GOT3 (cell line): ENCODE data around the gene OAS1.

Source experiments
- DNase-seq: peaks from one replicate; lab custom pipeline; 2025; ENCODE audit warnings: mixed read lengths; lab: John Stamatoyannopoulos, UW

The OAS1 gene

GRCh38 chr12:112906712-112907414 is at the start of gene OAS1:
Gene OAS1, plus strand, starts transcription at chr12:112906962. Its CDS starts 78 bp downstream, at chr12:112907040.
- no peak for DNase-seq

GRCh38 chr12:112859291-112859690 is 47.5 kb upstream of the OAS1 start:
- no peak for DNase-seq

- DNase-seq = no peak
These were observed 46.6 kb upstream of the OAS1 start for GRCh38 chr12:112860181-112860580.

GRCh38 chr12:112861284-112861683 is 45.5 kb upstream of the OAS1 start:
- no peak for DNase-seq

GRCh38 chr12:112862636-112863290 is 44.0 kb upstream of the OAS1 start:
- no peak for DNase-seq

GRCh38 chr12:112868459-112869041 is 38.2 kb upstream of the OAS1 start:
- DNase-seq = no peak

GRCh38 chr12:112869091-112869490 is 37.7 kb upstream of the OAS1 start:
- no peak for DNase-seq

GRCh38 chr12:112869778-112870177 is 37.0 kb upstream of the OAS1 start:
- no peak for DNase-seq

GRCh38 chr12:112870267-112870980 is 36.3 kb upstream of the OAS1 start:
- DNase-seq = no peak

GRCh38 chr12:112875608-112876007 is 31.2 kb upstream of the OAS1 start:
- no peak for DNase-seq

- no peak for DNase-seq
These were observed 30.3 kb upstream of the OAS1 start for GRCh38 chr12:112876506-112876905.

- DNase-seq = no peak
These were observed 29.8 kb upstream of the OAS1 start for GRCh38 chr12:112877006-112877405.

GRCh38 chr12:112878488-112878887 is 28.3 kb upstream of the OAS1 start:
- no peak for DNase-seq

GRCh38 chr12:112879191-112879705 is 27.5 kb upstream of the OAS1 start:
- no peak for DNase-seq

GRCh38 chr12:112881602-112882001 is 25.2 kb upstream of the OAS1 start:
- DNase-seq = no peak

- no peak for DNase-seq
These were observed 21.5 kb upstream of the OAS1 start for GRCh38 chr12:112885236-112885635.

- no peak for DNase-seq
These were observed 19.2 kb upstream of the OAS1 start for GRCh38 chr12:112887550-112887949.

GRCh38 chr12:112891093-112892024 is 15.4 kb upstream of the OAS1 start:
- no peak for DNase-seq

- DNase-seq = no peak
These were observed 13.9 kb upstream of the OAS1 start for GRCh38 chr12:112892856-112893255.

- DNase-seq = no peak
These were observed 12.6 kb upstream of the OAS1 start for GRCh38 chr12:112894128-112894527.

- DNase-seq = no peak
These were observed 8.4 kb upstream of the OAS1 start for GRCh38 chr12:112898380-112898779.
